ENCODE results near the gene RBM4B. TPM values are rescaled to one million over a fixed set of nuclear protein-coding genes. Genes with fewer than 3 reads are reported as not detected.
A peak's percentile ranks its signal among the peaks of the same experiment; 100 is the strongest.
"Not testable (repeated sequence)": the region's sequence is repeated elsewhere in the genome, so short reads cannot be mapped to it uniquely, and the experiment has no call there.

Gene RBM4B
- total RNA-seq, 2 experiments from 2014 or later, result 29.1 to 38.3 TPM

DNA sequence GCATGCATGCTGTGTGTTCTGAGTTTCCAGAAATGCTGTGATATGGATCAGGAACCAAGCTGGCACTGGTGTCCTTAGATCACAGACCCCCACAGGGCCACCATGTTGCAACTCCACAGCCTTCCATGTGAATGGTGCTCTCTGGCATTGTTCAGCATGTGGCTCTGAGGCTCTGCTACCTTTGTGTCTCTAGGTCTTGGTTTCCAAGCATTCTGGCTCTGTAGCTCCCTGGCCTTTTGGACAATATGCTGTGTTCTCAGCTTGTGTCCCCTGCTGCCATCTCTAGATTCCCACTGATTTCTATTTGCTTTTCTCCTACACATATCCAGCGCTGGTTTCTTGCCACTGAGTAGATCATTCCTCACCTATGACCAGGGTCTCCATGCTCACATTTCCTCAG, 47.4 kb upstream of the RBM4B start:
- H3K4me1 ChIP-seq (ENCODE audit: insufficient read depth, low read length, poor library complexity, severe bottlenecking), result peaks cover 32% of the 10 kb centered on the region
- H3K27ac ChIP-seq (ENCODE audit: low read depth, low read length, poor library complexity, severe bottlenecking), result no peak overlapping the region
- H3K79me2 ChIP-seq (ENCODE audit: insufficient read depth, low read depth, low read length), result no peaks in the 10 kb centered on the region
- BruUV-seq (replicated peaks), result TSS peak; percentile 52
- TF ChIP-seq CTCF (conservative IDR thresholded peaks at IDR 0.05; ENCODE audit: low read length), result no peak
- no peak for TF ChIP-seq EZH2phosphoT487 (IDR thresholded peaks at IDR 0.05; ENCODE audit: borderline replicate concordance, low read depth, low read length)
- ChIA-PET CTCF (ENCODE audit: unreplicated experiment) (no interaction called here), POLR2A (interaction anchor here (0.6 kb wide), 1 partner anchor 40 kb away, joined by 3 read pairs; no protein-coding TSS in a partner anchor)
- H3K4me2 ChIP-seq (ENCODE audit: low read length), result no peak overlapping the region
- H4K20me1 ChIP-seq (ENCODE audit: insufficient read depth, low read length), result no peaks in the 10 kb centered on the region
- H3K36me3 ChIP-seq (ENCODE audit: insufficient read depth, low read length), result no peaks in the 10 kb centered on the region
- no peak overlapping the region for H2AFZ ChIP-seq (ENCODE audit: low read length)
- H3K4me3 ChIP-seq (ENCODE audit: low read depth, low read length, poor library complexity, severe bottlenecking), result no peak overlapping the region
- intact Hi-C loops (cut with micrococcal nuclease; ENCODE audit: unreplicated experiment), result no loop called here
- no peaks in the 10 kb centered on the region for H3K9me2 ChIP-seq (ENCODE audit: insufficient read depth, low read length)
- no peaks in the 10 kb centered on the region for H3K9me3 ChIP-seq (ENCODE audit: low read length)
- no peak for DNase-seq (ENCODE audit: low spot score)

- H4K20me1 ChIP-seq (ENCODE audit: insufficient read depth, low read length); H3K9me2 ChIP-seq (ENCODE audit: insufficient read depth, low read length); H3K27ac ChIP-seq (ENCODE audit: low read depth, low read length, poor library complexity, severe bottlenecking); H3K4me3 ChIP-seq (ENCODE audit: low read depth, low read length, poor library complexity, severe bottlenecking); CTCF ChIA-PET (ENCODE audit: unreplicated experiment); H3K9me3 ChIP-seq (ENCODE audit: low read length); BruUV-seq (replicated peaks); intact Hi-C loops (cut with micrococcal nuclease; ENCODE audit: unreplicated experiment); H2AFZ ChIP-seq (ENCODE audit: low read length); DNase-seq (ENCODE audit: low spot score); H3K4me2 ChIP-seq (ENCODE audit: low read length); H3K36me3 ChIP-seq (ENCODE audit: insufficient read depth, low read length); H3K79me2 ChIP-seq (ENCODE audit: insufficient read depth, low read depth, low read length): not testable (repeated sequence)
- POLR2A ChIA-PET, result interaction anchor here (0.6 kb wide), 2 partner anchors 29 to 157 kb away, joined by 3 to 5 read pairs; no protein-coding TSS in a partner anchor
- H3K4me1 ChIP-seq (ENCODE audit: insufficient read depth, low read length, poor library complexity, severe bottlenecking), result peaks cover 29% of the 10 kb centered on the region
These were observed 46.5 kb upstream of the RBM4B start for GRCh38 chr11:66724167-66724566.

DNA sequence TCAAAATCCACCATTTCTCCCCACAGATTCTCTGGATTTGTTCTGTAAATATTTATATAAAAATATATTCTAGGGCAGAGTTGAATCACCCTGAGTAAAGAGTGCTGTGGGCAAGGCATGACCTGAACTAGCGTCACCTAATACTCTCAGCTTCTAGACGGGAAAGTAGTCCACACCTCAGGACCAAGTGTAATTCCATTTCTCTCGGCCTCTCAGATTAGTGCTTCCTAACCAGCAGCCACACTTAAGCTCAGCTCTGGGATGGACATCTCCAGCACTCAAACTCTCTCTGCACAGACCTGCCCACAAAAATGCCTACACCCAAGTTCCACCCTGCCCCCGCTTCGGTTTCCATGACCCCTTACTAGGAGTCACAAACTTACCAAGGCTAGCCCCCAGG, 46.0 kb upstream of the RBM4B start:
- Histone ChIP-seq H3K4me3 (ENCODE audit: low read depth, low read length, poor library complexity, severe bottlenecking) (no peak overlapping the region), H3K79me2 (ENCODE audit: insufficient read depth, low read depth, low read length) (no peaks in the 10 kb centered on the region), H4K20me1 (ENCODE audit: insufficient read depth, low read length) (no peaks in the 10 kb centered on the region), H3K9me2 (ENCODE audit: insufficient read depth, low read length) (no peaks in the 10 kb centered on the region), H3K4me2 (ENCODE audit: low read length) (no peak overlapping the region), H3K4me1 (ENCODE audit: insufficient read depth, low read length, poor library complexity, severe bottlenecking) (peaks cover 24% of the 10 kb centered on the region), H2AFZ (ENCODE audit: low read length) (no peak overlapping the region), H3K27ac (ENCODE audit: low read depth, low read length, poor library complexity, severe bottlenecking) (no peak overlapping the region), H3K36me3 (ENCODE audit: insufficient read depth, low read length) (no peaks in the 10 kb centered on the region), H3K9me3 (ENCODE audit: low read length) (no peaks in the 10 kb centered on the region)
- ChIA-PET POLR2A (interaction anchor here (0.6 to 1.5 kb wide), 2 partner anchors 11 to 157 kb away, joined by 3 to 5 read pairs; no protein-coding TSS in a partner anchor), CTCF (ENCODE audit: unreplicated experiment) (no interaction called here)
- DNase-seq (ENCODE audit: low spot score), result no peak
- BruUV-seq (replicated peaks), result no TSS peak
- intact Hi-C loops (cut with micrococcal nuclease; ENCODE audit: unreplicated experiment), result no loop called here
- TF ChIP-seq CTCF (conservative IDR thresholded peaks at IDR 0.05; ENCODE audit: low read length) (no peak), EZH2phosphoT487 (IDR thresholded peaks at IDR 0.05; ENCODE audit: borderline replicate concordance, low read depth, low read length) (no peak)

Data from OCI-LY7 (cell line).